Measurements from ENCODE around the gene GOLGA3. TPM values are rescaled to one million over a fixed set of nuclear protein-coding genes. Genes with fewer than 3 reads are reported as not detected.

The GOLGA3 gene
- total RNA-seq, 1 donor from 2014 or later: 134 TPM

GRCh38 chr12:132853285-132854092, 24.8 kb upstream of the GOLGA3 start:
- H3K36me3 ChIP-seq (ENCODE audit: control insufficient read depth, insufficient read depth, low read length): peaks cover 43% of the 10 kb centered on the region

DNA sequence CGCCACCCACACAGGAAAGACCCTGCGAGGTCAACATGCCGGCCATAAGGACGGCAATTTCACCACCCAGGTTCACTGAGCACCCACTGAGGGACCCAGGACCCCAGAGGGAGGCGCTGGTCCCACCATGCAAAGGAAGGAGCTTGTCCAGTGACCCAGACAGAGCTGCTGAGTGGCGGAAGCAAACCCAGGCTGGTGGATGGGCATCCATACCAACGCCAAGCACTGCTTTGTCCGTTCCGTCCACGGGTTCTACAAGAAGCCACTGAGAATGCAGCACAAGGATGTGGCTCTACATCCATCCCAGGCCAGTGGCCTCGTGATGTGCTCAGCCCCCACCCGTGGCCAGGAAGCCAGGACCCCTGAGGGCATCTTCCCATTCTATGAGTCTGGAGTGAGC, 23.8 kb upstream of the GOLGA3 start:
- DNase-seq (ENCODE audit: low read depth) (no peak), FAIRE-seq (no peak)
- Histone ChIP-seq H3K27me3 (ENCODE audit: control insufficient read depth, insufficient read depth, low read length) (no peaks in the 10 kb centered on the region), H3K36me3 (ENCODE audit: control insufficient read depth, insufficient read depth, low read length) (peaks cover 41% of the 10 kb centered on the region), H3K4me3 (ENCODE audit: low read depth, low read length) (no peak overlapping the region)
- TF ChIP-seq, protein P1, sequence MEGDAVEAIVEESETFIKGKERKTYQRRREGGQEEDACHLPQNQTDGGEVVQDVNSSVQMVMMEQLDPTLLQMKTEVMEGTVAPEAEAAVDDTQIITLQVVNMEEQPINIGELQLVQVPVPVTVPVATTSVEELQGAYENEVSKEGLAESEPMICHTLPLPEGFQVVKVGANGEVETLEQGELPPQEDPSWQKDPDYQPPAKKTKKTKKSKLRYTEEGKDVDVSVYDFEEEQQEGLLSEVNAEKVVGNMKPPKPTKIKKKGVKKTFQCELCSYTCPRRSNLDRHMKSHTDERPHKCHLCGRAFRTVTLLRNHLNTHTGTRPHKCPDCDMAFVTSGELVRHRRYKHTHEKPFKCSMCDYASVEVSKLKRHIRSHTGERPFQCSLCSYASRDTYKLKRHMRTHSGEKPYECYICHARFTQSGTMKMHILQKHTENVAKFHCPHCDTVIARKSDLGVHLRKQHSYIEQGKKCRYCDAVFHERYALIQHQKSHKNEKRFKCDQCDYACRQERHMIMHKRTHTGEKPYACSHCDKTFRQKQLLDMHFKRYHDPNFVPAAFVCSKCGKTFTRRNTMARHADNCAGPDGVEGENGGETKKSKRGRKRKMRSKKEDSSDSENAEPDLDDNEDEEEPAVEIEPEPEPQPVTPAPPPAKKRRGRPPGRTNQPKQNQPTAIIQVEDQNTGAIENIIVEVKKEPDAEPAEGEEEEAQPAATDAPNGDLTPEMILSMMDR (IDR thresholded peaks at IDR 0.05; ENCODE audit: insufficient read depth, low read length, severe bottlenecking): no peak

More at GRCh38 chr12:132853285-132854092, 24.8 kb upstream of the GOLGA3 start:
- no peak for DNase-seq (ENCODE audit: low read depth)
- TF ChIP-seq, protein P1 (IDR thresholded peaks at IDR 0.05; ENCODE audit: insufficient read depth, low read length, severe bottlenecking): no peak
- Histone ChIP-seq H3K4me3 (ENCODE audit: low read depth, low read length) (no peak overlapping the region), H3K27me3 (ENCODE audit: control insufficient read depth, insufficient read depth, low read length) (no peaks in the 10 kb centered on the region)
- no peak for FAIRE-seq

DNA sequence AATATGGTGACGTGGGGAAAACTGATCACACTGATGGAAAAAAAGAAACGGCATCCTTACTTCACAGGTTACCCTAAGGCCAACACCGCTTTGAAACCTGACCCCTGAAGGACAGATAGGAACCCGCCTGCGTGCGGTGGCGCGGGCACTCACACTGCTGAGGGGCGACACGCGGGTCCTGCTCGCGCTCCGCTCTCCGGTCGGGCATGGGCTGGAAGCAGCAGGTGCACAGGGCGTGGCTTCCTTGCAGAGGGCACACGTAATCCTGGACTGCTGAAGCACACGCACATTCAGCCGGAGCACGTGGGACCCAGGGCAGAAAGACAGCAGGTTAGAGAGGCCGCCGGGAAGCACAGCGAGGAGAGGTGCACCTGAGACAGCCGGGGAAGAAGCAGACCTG, 22.8 kb upstream of the GOLGA3 start:
- FAIRE-seq (no peak), DNase-seq (ENCODE audit: low read depth) (no peak)
- no peaks in the 10 kb centered on the region for H3K27me3 ChIP-seq (ENCODE audit: control insufficient read depth, insufficient read depth, low read length)
- H3K36me3 ChIP-seq (ENCODE audit: control insufficient read depth, insufficient read depth, low read length): peaks cover 42% of the 10 kb centered on the region
- no peak overlapping the region for H3K4me3 ChIP-seq (ENCODE audit: low read depth, low read length)
- TF ChIP-seq, protein P1 (IDR thresholded peaks at IDR 0.05; ENCODE audit: insufficient read depth, low read length, severe bottlenecking): no peak

DNA sequence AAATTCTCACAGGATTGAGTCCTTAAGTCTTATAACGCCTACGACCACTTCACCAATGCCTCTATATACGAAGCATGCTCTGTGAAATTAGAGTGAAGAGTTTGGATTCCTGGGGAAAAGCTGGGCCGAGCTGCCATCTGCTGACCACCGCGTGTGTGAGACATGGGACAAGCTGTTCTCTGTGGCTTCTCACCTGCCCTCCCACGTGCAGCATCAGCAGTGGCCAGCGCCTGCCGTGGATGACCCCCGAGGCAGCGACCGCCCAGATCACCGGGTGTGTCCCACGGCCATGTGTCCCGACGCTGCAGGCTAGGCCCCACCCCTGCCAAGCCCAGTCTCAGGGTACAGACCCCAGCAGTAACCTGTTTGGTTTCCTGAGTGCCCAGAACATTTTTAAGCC, 21.6 kb upstream of the GOLGA3 start:
- Histone ChIP-seq H3K4me3 (ENCODE audit: low read depth, low read length) (no peak overlapping the region), H3K36me3 (ENCODE audit: control insufficient read depth, insufficient read depth, low read length) (peaks cover 41% of the 10 kb centered on the region), H3K27me3 (ENCODE audit: control insufficient read depth, insufficient read depth, low read length) (no peaks in the 10 kb centered on the region)
- DNase-seq (ENCODE audit: low read depth) (no peak), FAIRE-seq (no peak)
- TF ChIP-seq, protein P1 (IDR thresholded peaks at IDR 0.05; ENCODE audit: insufficient read depth, low read length, severe bottlenecking): no peak

- DNase-seq (ENCODE audit: low read depth) (no peak), FAIRE-seq (no peak)
- TF ChIP-seq, protein P1 (IDR thresholded peaks at IDR 0.05; ENCODE audit: insufficient read depth, low read length, severe bottlenecking): no peak
- H3K27me3 ChIP-seq (ENCODE audit: control insufficient read depth, insufficient read depth, low read length): no peaks in the 10 kb centered on the region
- H3K4me3 ChIP-seq (ENCODE audit: low read depth, low read length): no peak overlapping the region
- peaks cover 39% of the 10 kb centered on the region for H3K36me3 ChIP-seq (ENCODE audit: control insufficient read depth, insufficient read depth, low read length)
Observed at GRCh38 chr12:132848521-132848920, 19.9 kb upstream of the GOLGA3 start.
